NOMO-1 (cell line): Measurements from ENCODE around the gene GRHL1.

ENCODE experiments used
- DNase-seq, 2 experiments: peaks; one replicate each; lab custom pipeline; 2025; ENCODE audit not compliant: unreplicated experiment in 2 of 2; lab: John Stamatoyannopoulos, UW

The GRHL1 gene

GRCh38 chr2:10036095-10036884 is 84.8 kb downstream of the GRHL1 start:
- DNase-seq, result no peak

DNA sequence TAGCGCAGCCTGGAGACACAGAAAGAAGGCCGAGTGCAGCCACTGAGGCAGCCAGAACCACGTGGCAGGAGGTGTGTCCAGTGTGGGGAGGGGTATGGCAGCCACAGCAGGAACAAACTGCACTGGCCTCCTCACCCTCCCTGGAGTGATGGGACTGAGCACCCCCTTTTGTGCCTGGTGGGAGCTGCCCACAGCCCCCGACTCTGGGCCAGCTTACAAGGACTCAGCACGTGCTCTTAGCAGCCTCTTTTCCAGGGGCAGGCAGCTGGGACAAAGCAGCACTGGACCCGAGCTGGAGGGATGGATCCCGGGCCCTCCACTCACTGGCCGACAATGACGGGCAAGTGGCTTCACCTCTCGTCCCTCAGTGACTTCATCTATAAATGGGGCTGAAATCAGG is 86.6 kb downstream of the GRHL1 start:
- no peak for DNase-seq

DNA sequence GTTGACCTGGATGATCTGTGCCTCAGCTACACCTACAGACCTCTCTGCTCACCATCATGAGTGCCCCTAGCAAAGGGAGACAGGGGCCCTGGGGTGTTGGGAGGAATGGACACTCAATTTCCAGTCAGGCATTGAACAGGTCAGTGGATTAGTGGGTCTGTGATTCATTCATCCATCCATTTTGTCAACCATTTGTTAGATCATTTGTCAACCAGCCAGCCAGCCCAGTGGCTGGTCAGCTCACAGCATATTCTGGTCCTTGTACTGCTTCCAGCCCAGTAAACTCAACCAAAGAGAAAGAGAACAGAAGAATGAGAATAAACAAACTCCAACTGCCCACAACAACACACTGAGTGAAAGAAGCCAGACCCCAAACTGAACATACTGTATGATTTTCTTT is 87.2 kb downstream of the GRHL1 start:
- DNase-seq, result no peak

DNA sequence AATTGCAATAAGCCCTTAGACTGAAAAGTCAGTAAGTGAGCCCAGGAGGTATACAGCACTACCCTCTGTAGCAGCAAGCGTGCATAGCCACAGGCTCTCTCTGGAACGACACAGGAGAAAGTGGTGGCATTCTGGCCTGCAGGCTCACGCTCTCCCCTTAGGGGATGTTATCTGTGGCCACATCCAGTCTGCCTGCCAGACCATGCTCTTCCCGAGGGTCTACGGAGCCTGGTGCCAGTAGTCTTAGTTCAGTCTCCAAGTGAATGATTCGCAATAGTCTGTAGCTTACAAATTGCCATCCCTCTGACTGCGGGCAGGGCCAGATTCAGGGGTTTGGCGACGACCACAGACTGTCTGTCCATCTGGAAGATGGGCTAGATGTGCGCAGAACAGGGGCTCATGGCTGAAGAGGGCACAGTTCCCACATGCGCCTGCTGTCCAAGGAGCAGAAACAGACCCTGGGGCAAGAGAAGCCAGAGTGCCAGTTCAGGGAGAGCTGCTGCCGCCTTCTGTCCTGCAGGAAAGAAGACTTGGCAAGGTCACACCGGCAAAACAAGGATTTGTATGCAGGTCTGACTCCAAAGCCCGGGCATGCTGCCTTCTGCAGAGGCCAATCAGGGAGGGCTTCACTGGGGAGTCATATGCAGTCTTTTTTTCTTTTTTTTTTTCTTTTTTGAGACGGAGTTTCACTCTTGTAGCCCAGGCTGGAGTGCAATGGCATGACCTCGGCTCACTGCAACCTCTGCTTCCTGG is 88.3 kb downstream of the GRHL1 start:
- DNase-seq, result no peak

- no peak for DNase-seq
Measured at GRCh38 chr2:10041711-10042110, 90.2 kb downstream of the GRHL1 start.

- DNase-seq, result peak; percentile 72 to 85
Measured at GRCh38 chr2:10042301-10043161, 91.0 kb downstream of the GRHL1 start.

DNA sequence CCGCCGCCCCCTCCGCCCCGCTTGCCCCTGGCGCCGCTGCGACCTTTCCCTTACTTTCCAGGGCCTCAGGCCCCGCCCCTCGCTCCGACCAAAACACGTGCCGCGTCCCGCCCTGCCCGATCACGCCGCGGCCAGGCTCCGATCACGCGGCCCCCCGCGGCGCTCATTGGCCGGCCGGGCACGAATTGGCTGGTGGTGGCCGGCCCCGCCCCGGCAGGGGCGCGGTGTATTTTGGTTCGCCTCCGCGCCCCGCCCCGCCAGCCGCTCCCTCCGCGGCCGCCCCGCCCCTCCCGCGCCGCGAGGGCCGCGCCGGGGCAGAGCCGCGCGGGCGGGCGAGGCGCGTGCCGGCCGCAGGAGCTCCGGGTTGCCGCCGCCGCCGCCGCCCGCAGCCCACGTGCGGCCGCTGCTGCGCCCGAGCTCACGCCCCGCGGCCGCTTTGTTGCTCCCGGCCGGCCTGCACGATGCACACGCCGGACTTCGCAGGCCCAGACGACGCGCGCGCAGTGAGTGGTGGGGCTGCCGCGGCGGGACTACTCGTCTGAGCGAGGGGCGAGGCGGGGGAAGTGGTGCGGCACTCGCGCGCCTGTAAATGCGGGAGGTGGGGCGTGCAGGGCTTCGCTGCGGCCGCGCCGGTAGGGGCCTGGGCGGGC is 91.9 kb downstream of the GRHL1 start, which contains the start of gene KLF11:
TSS of gene KLF11 (plus strand) at position 295 of the 650 bp plus-strand sequence. CDS start at position 462, 167 bp downstream.
- DNase-seq, result peak; percentile 93 to 97

- peak; percentile 88 to 97 for DNase-seq
Measured at GRCh38 chr2:10043906-10044601, 92.6 kb downstream of the GRHL1 start.

DNA sequence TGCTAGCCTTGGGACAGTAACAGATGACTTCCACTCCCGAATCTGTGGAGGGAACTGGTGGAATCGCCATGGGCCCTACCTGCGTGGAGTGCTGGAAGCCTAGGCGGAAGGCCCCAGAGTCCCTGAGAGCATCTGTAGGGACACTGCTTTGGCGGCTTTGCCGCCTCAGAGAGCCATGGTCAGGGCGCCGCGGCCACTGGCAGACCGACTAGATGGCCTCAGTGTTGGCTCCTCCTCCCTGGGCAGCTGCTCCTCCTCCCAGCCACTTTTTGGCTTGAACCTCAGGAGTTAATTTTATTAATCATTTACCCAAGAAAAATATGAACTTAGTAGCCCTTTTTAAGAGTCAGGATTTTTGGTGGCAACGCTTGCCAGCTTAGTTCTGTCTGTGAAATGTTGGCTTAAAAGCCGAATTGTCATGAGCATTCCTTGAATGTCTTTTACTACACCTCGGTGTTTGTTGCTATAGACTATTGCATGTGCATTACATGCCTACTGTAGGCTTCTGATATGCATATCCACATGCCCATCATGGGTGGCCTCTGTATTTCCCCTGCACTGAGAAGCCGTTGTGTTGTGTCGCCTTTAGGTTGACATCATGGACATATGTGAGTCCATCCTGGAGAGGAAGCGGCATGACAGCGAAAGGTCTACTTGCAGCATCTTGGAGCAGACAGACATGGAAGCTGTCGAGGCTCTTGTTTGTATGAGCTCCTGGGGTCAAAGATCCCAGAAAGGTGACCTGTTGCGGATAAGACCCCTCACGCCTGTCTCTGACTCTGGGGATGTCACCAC is 94.3 kb downstream of the GRHL1 start:
- no peak for DNase-seq

DNA sequence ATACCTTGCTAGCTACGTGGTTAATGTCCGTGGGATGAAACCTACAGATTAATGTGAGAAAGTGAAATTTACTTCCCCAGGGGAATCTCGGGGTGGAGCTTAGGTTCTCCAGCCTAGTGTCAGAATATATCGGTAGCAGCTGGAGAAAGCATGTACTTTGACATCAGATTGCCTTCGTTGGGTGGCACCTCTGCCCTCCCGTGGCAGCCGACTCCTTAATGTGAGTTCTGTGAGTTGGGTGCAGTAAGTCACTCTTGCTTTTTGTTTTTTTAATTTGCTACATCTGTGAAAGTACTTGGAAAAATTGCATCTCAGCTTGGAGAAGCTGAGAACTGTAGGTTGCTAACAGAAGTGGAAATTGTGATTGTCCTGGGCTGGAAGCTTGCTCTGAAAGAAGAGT is 95.4 kb downstream of the GRHL1 start:
- DNase-seq, result no peak

GRCh38 chr2:10047616-10048500 is 96.4 kb downstream of the GRHL1 start:
- no peak for DNase-seq

DNA sequence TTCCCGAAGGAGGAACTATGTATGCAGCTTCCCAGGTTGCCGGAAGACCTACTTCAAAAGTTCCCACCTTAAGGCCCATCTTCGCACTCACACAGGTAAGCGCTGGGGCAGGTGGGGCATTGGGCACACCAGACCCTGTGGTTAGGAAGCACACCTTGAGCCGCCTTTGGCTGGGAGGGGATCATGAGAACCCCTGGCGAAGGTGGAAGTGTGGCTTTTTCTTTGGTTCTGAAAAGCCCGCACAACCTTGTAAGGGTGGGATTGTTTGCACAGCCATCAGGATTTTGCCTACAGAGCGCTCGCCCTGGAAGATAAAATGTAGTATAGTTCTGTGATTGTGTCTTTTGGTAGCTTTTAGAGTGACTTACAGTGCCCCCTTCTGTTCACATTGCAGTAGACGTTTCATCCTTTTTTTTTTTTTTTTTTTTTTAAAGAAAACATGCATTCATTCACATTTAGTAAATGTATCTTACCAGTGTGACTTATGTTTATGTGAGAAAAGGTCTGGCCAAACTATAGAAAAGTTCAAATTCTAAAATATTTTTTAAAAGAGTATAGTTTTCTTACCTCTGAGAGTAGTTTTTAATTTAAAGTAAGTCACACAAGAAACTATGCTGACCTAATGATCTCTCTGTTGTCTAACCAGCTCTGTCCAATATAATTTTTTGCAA is 97.1 kb downstream of the GRHL1 start:
- peak; percentile 16 to 65 for DNase-seq
